Trophoblast cell (in vitro differentiated cells and primary cell): Measurements from ENCODE around the gene ELOVL7.

Source experiments
- DNase-seq, 2 donors: peaks; one replicate each; pipeline ENCODE4 v3.0.0-alpha.2; 2016
- H2AFZ ChIP-seq: 2 replicates; pipeline ENCODE4 v1.6.1; 2013; ENCODE audit warnings: low read length, moderate library complexity, mild to moderate bottlenecking; ENCODE audit not compliant: insufficient read depth, poor library complexity
- H2AK5ac ChIP-seq: 2 replicates; pipeline ENCODE4 v1.6.1; 2013; ENCODE audit warnings: mild to moderate bottlenecking, low read length
- H2BK120ac ChIP-seq: 2 replicates; pipeline ENCODE4 v1.6.1; 2013; ENCODE audit warnings: low read length, mild to moderate bottlenecking, moderate library complexity; ENCODE audit not compliant: insufficient read depth, poor library complexity
- H2BK12ac ChIP-seq: 2 replicates; pipeline ENCODE4 v1.6.1; 2013; ENCODE audit warnings: mild to moderate bottlenecking, low read length, moderate library complexity
- H2BK5ac ChIP-seq: 2 replicates; pipeline ENCODE4 v1.6.1; 2013; ENCODE audit warnings: low read length, low read depth, moderate library complexity, mild to moderate bottlenecking; ENCODE audit not compliant: poor library complexity
- H3K14ac ChIP-seq: 2 replicates; pipeline ENCODE4 v1.6.1; 2013; ENCODE audit warnings: mild to moderate bottlenecking, low read length
- H3K18ac ChIP-seq: 2 replicates; pipeline ENCODE4 v1.6.1; 2013; ENCODE audit warnings: mild to moderate bottlenecking, low read length
- H3K23ac ChIP-seq: 2 replicates; pipeline ENCODE4 v1.6.1; 2013; ENCODE audit warnings: low read length
- H3K27ac ChIP-seq: 2 replicates; pipeline ENCODE4 v1.5.1; 2013; ENCODE audit warnings: low read depth, mild to moderate bottlenecking, inconsistent platforms, low read length, moderate library complexity
- H3K27me3 ChIP-seq: 2 replicates; pipeline ENCODE4 v1.6.1; 2013; ENCODE audit warnings: inconsistent platforms, mild to moderate bottlenecking, low read length, moderate library complexity; ENCODE audit not compliant: insufficient read depth
- H3K36me3 ChIP-seq, 2 experiments: 1 replicate in 1 of 2; 2 replicates in 1 of 2; pipeline ENCODE4 v1.6.1; 2013; ENCODE audit warnings: low read length in 2 of 2, mild to moderate bottlenecking in 2 of 2, moderate library complexity in 1 of 2; ENCODE audit not compliant: insufficient read depth in 2 of 2, control insufficient read depth in 1 of 2
- H3K4ac ChIP-seq: 2 replicates; pipeline ENCODE4 v1.6.1; 2013; ENCODE audit warnings: low read depth, mild to moderate bottlenecking, low read length, moderate library complexity
- H3K4me1 ChIP-seq, 2 experiments: 1 replicate in 1 of 2; 2 replicates in 1 of 2; pipeline ENCODE4 v1.6.1; 2013; ENCODE audit warnings: low read length in 2 of 2, mild to moderate bottlenecking in 2 of 2, moderate library complexity in 1 of 2; ENCODE audit not compliant: insufficient read depth in 2 of 2, control insufficient read depth in 1 of 2
- H3K4me2 ChIP-seq: 2 replicates; pipeline ENCODE4 v1.6.1; 2013; ENCODE audit warnings: inconsistent platforms, mild to moderate bottlenecking, low read length, moderate library complexity
- H3K4me3 ChIP-seq: 2 replicates; pipeline ENCODE4 v1.5.1; 2013; ENCODE audit warnings: mild to moderate bottlenecking, low read depth, low read length, inconsistent platforms
- H3K79me1 ChIP-seq: one replicate; pipeline ENCODE4 v1.6.1; 2013; ENCODE audit warnings: low read length
- H3K79me2 ChIP-seq: 2 replicates; pipeline ENCODE4 v1.6.1; 2013; ENCODE audit warnings: low read length, mild to moderate bottlenecking; ENCODE audit not compliant: control insufficient read depth, insufficient read depth, poor library complexity
- H3K9ac ChIP-seq: 2 replicates; pipeline ENCODE4 v1.6.1; 2013; ENCODE audit warnings: mild to moderate bottlenecking, low read length
- H3K9me3 ChIP-seq: 2 replicates; pipeline ENCODE4 v1.6.1; 2013; ENCODE audit warnings: low read depth, mild to moderate bottlenecking, control low read depth, inconsistent platforms, low read length; ENCODE audit not compliant: insufficient read depth
- H4K12ac ChIP-seq: 2 replicates; pipeline ENCODE4 v1.6.1; 2013; ENCODE audit warnings: low read depth, mild to moderate bottlenecking, low read length, moderate library complexity
- H4K8ac ChIP-seq: 2 replicates; pipeline ENCODE4 v1.6.1; 2013; ENCODE audit warnings: low read depth, mild to moderate bottlenecking, low read length, moderate library complexity
- H4K91ac ChIP-seq: one replicate; pipeline ENCODE4 v1.6.1; 2013; ENCODE audit warnings: low read depth, mild to moderate bottlenecking, low read length, moderate library complexity
- WGBS: extraction: QIAGEN DNeasy Blood & Tissue Kit; methylation state at CpG from one replicate; pipeline ENCODE4 v1.1.7; 2013; ENCODE audit warnings: missing lambda C conversion rate; ENCODE audit not compliant: insufficient read length, insufficient coverage; ENCODE audit errors: extremely low coverage; 5-methylcytosine and 5-hydroxymethylcytosine counted together

Gene ELOVL7

DNA sequence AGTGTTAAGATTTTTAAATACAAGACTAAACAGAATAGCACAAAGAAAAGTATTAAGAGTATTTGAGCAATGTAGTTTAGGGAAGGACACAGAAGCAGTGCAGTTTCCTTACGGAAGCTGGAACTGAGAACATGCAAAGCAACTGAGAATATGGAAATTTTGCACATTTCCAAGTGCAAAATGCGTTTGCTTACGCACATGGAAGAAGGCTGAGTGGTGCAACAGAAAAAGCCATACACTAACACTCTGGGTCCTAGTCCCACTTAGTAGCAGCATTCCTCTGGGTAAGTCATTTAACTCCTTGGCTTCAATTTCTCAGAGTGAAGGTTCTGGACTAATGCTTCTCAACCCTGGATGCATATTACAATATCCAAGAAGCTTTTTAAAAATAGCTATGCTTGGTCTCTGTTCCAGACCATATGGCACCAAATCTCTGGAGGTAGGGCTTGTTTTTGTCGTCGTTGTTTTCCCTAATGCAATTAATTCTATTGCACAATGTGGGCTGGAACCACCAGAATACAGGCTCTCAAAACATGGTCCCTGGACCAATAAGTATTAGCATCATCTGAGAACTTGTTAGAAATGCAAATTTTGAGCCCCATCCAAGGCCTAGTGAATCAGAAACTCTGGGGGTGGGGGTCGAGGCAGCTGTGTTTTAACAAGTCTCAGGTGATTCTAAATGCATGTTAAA lies 78.9 kb downstream of the ELOVL7 start:
- H3K4ac ChIP-seq, result no peak overlapping the region
- no peak overlapping the region for H3K18ac ChIP-seq
- H4K8ac ChIP-seq, result no peak overlapping the region
- WGBS, result no CpG with 5 or more reads among the region's 6 CpGs
- H4K12ac ChIP-seq, result no peak overlapping the region
- no peak for DNase-seq
- H3K4me2 ChIP-seq, result no peak overlapping the region
- no peaks in the 10 kb centered on the region for H3K36me3 ChIP-seq
- H3K14ac ChIP-seq, result no peak overlapping the region
- no peak overlapping the region for H3K9ac ChIP-seq
- no peaks in the 10 kb centered on the region for H3K27me3 ChIP-seq
- no peak overlapping the region for H3K27ac ChIP-seq
- no peak overlapping the region for H2BK12ac ChIP-seq
- no peak overlapping the region for H2AFZ ChIP-seq
- H2BK120ac ChIP-seq, result no peak overlapping the region
- H2AK5ac ChIP-seq, result no peak overlapping the region
- no peaks in the 10 kb centered on the region for H3K79me1 ChIP-seq
- H3K9me3 ChIP-seq, result no peaks in the 10 kb centered on the region
- no peaks in the 10 kb centered on the region for H3K4me1 ChIP-seq
- no peak overlapping the region for H2BK5ac ChIP-seq
- no peaks in the 10 kb centered on the region for H3K79me2 ChIP-seq
- no peak overlapping the region for H3K4me3 ChIP-seq
- no peak overlapping the region for H4K91ac ChIP-seq
- H3K23ac ChIP-seq, result no peak overlapping the region

DNA sequence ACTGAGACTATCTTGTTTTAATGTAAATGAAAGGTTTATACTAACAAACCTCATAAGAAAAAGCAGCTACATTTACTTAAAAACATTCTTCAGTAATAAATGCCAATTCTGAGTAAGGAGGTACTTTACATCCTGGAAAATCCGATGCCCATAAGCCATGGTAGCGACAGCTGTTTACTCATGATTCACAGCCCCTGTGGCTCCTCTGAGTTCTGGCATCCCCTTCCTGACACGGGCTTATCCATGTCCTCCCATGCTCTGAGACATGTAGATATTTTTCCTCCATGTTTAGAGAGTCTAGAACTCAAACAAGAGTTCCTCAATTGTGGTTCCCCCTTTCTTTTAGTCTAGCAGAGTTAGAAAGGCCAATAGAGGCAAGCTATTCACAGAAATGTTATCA lies 81.0 kb downstream of the ELOVL7 start:
- Histone ChIP-seq H3K9me3 (no peaks in the 10 kb centered on the region), H3K14ac (no peak overlapping the region), H4K12ac (no peak overlapping the region), H2BK120ac (no peak overlapping the region), H2AK5ac (no peak overlapping the region), H3K23ac (no peak overlapping the region), H4K8ac (no peak overlapping the region), H2BK12ac (no peak overlapping the region), H2BK5ac (no peak overlapping the region), H3K79me1 (no peaks in the 10 kb centered on the region), H4K91ac (no peak overlapping the region), H3K4me2 (no peak overlapping the region), H3K4me1 (no peaks in the 10 kb centered on the region), H2AFZ (no peak overlapping the region), H3K79me2 (no peaks in the 10 kb centered on the region), H3K27me3 (no peaks in the 10 kb centered on the region), H3K36me3 (no peaks in the 10 kb centered on the region), H3K27ac (no peak overlapping the region), H3K4me3 (no peak overlapping the region), H3K9ac (no peak overlapping the region), H3K4ac (no peak overlapping the region), H3K18ac (no peak overlapping the region)
- no CpG with 5 or more reads among the region's 3 CpGs for WGBS
- no peak for DNase-seq

DNA sequence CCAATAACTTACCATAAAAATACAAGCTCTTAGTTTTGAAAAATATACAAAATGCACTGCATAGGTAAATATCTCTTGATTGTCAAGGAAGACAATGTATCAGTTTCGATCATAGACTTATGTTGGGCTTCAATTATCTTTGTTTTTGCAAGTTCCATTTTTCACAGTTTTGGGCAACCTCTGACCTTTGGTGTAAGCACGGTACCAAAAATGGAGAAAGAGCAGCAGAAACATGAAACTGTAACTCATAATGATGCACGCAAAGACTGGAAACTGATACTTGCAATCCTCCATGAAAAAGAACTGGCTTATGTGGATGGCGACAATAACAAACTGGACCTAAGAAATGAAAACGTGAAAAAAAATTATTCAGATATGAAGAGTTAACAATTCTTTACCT lies 89.6 kb downstream of the ELOVL7 start:
- Histone ChIP-seq H3K4me3 (no peak overlapping the region), H2BK120ac (no peak overlapping the region), H3K4me2 (no peak overlapping the region), H4K91ac (no peak overlapping the region), H3K14ac (no peak overlapping the region), H3K9ac (no peak overlapping the region), H3K27me3 (no peaks in the 10 kb centered on the region), H2BK12ac (no peak overlapping the region), H3K9me3 (no peaks in the 10 kb centered on the region), H3K4me1 (no peaks in the 10 kb centered on the region), H4K8ac (no peak overlapping the region), H2AFZ (no peak overlapping the region), H2AK5ac (no peak overlapping the region), H2BK5ac (no peak overlapping the region), H3K4ac (no peak overlapping the region), H3K79me1 (no peaks in the 10 kb centered on the region), H4K12ac (no peak overlapping the region), H3K27ac (no peak overlapping the region), H3K18ac (no peak overlapping the region), H3K23ac (no peak overlapping the region), H3K36me3 (no peaks in the 10 kb centered on the region), H3K79me2 (no peaks in the 10 kb centered on the region)
- no CpG with 5 or more reads among the region's 5 CpGs for WGBS
- DNase-seq, result no peak

DNA sequence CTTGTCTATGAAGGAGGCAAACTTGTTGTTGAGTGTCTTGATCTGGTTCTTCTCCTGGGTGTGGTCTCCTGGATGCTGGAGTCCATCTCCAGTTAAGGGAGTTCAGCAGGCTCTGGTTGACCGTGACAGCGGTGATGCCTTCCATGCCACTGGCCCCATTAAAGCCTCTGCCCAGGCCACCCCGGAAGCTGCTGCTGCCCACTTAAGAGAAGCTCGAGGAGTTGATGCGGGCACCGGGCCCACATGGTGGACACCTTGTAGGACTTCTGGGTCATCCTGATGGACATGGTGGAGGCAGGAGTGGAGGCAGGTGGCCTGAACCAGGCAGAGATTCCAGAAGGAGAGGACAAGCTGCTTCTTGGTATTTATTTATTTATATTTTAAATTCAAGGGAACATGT lies 99.4 kb downstream of the ELOVL7 start:
- no peak overlapping the region for H3K18ac ChIP-seq
- H3K14ac ChIP-seq, result no peak overlapping the region
- H3K9me3 ChIP-seq, result no peaks in the 10 kb centered on the region
- peaks cover 2% of the 10 kb centered on the region for H3K79me1 ChIP-seq
- H3K36me3 ChIP-seq, result no peaks in the 10 kb centered on the region
- H3K4me3 ChIP-seq, result no peak overlapping the region
- H4K12ac ChIP-seq, result no peak overlapping the region
- H3K79me2 ChIP-seq, result no peaks in the 10 kb centered on the region
- no peaks in the 10 kb centered on the region for H3K27me3 ChIP-seq
- WGBS, result no CpG with 5 or more reads among the region's 6 CpGs
- DNase-seq, result no peak
- no peak overlapping the region for H3K27ac ChIP-seq
- H2BK120ac ChIP-seq, result no peak overlapping the region
- H2AFZ ChIP-seq, result no peak overlapping the region
- H3K4me1 ChIP-seq, result peaks cover 6 to 8% of the 10 kb centered on the region in 2 experiments
- H2BK5ac ChIP-seq, result no peak overlapping the region
- no peak overlapping the region for H3K23ac ChIP-seq
- no peak overlapping the region for H4K91ac ChIP-seq
- H3K9ac ChIP-seq, result no peak overlapping the region
- no peak overlapping the region for H4K8ac ChIP-seq
- no peak overlapping the region for H3K4me2 ChIP-seq
- H2BK12ac ChIP-seq, result no peak overlapping the region
- H2AK5ac ChIP-seq, result no peak overlapping the region
- H3K4ac ChIP-seq, result no peak overlapping the region
